ENCODE results near the gene CSPG5.

CSPG5 gene, protein sequence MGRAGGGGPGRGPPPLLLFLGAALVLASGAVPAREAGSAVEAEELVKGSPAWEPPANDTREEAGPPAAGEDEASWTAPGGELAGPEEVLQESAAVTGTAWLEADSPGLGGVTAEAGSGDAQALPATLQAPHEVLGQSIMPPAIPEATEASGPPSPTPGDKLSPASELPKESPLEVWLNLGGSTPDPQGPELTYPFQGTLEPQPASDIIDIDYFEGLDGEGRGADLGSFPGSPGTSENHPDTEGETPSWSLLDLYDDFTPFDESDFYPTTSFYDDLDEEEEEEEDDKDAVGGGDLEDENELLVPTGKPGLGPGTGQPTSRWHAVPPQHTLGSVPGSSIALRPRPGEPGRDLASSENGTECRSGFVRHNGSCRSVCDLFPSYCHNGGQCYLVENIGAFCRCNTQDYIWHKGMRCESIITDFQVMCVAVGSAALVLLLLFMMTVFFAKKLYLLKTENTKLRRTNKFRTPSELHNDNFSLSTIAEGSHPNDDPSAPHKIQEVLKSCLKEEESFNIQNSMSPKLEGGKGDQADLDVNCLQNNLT

DNA sequence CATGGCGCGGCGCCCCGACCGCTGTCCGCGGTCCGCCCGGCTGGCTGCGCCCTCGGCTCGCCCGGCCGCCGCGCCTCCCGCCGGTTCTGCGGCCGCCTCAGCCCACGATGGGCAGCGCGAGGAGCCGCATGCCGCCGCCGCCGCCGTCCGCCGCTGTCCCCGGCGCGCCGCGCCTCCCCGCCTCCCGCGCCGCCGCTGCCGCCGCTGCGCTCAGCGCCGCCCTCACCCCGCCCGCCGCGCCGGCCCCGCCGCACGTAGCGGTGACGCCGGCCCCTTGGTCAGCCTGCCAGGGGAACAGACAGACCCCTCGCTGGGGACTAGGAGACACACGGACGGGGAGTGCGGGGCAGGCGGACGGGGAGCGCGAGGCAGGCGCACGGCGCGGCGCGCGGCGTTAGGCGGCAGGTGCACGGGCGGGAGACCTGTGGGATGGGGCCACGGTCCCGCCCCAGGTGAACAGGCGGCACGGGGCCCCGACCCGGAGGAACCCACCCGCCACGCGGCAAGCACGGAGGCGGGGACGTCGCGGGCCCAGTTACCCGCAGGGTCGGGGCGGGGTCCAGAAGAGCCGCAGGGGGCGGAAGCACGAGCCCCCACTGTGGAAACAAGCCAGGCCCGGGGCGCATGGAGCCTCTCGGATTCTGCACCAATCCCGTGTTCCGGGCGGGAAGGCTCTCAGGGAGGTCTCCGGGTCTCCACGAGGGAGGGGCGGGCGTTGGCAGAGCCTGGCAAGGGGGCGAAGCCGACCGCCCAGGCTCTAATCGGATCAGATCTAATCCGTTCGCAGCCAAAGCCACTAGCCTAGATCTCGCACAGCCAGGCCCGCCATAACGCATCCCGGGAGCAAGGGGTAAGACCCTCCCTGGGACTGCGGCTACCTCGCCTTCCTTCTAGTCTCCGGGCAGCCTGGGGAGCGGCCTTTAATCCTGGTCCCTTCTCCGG, at the start of gene CSPG5:
CSPG5 (minus strand) TSS at position 175 of the 942 bp plus-strand sequence; CDS start at position 3, 172 bp downstream.
- DNase-seq (ENCODE audit: low read depth) = peak; percentile 4

DNA sequence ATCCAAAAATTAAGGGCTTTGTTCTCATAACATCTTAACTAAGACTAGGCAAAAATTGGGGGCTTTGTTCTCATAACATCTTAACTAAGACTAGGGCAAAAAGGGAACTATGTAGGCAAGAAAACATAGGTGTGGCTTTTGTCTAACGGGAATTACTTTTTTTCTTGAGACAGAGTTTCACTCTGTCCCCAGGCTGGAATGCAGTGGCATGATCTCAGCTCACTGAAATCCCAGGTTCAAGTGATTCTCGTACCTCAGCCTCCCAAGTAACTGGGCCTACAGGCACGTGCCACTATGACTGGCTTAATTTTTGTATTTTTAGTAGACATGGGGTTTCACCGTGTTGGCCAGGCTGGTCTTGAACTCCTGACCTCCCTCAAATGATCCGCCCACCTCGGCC, 49.8 kb upstream of the CSPG5 start:
- DNase-seq (ENCODE audit: low read depth) = no peak

DNA sequence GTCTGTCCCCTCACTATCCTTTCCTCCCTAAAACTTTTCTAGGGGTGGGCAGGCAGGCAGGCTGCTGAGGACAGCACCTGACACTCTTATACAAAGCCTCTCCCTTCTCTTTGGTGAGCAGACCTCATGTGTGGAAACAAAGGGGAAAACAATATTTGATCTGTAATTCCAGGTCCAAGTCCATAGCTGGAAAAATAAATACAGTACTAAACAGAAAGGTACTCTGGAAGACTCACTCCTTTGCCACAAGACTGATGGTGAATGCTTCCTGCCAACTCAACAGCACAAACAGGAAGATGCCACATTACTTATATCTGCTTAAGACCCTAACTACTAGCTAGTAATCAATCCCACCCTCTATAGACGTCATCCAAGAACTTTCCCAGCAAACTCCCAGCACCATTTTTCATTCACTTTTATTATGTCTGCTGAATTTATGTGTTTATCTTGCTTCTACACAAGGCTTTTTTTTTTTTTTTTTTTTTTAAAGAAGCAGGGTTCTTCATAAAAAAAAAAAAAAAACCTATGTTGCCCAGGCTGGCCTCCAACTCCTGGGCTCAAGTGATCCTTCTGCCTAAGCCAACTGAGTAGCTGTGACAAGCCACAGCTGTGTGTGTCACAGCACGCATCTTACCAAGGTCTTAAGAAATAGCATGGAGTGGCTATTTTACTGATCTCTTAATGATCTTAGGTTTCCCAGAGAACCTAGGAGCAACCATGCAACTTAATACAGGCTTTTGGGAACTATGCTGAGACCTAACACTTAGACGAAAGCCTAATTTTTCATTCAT, 44.2 kb upstream of the CSPG5 start:
- no peak for DNase-seq (ENCODE audit: low read depth)

DNA sequence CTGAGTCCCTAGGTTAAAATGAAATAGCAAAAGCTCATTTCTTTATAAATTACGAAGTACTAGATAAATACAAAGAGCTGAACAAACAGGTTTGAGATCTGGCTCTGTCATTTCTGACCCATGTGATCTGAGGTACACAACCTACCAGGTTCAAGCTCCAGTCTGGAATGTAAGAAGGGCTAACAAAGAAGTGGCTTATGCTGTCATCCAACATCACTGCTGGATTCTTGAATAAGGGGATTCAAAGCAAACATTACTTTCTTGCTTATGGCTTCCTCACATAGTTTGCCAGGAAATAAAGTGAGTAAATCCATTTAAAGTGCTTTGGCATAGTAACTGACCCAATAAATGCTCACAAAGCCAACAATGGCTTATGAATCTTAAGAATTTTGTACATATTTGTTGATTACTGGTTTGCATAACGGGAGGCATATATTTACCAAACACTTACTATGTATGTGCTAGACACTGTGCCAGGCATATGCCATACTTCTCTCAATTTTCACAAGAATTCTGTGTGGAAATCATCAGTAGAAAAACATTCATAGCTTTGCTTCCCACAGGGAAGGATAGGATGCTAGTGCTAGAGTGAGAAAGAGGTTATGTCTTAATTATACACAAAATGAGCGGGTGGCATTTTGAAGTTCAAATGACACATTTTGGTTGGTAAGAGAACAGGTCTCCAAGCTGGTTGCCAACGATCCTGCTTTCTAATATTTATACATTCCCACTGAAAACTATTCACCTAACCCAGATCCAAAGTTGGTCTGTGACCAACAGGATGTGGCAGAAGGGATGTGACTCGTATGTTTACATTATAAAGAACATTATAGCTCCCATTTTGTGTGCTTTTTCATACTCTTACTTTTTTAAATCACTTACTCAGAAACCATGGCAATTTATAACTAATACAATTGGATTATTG, 38.7 kb upstream of the CSPG5 start:
- DNase-seq (ENCODE audit: low read depth) = no peak

DNA sequence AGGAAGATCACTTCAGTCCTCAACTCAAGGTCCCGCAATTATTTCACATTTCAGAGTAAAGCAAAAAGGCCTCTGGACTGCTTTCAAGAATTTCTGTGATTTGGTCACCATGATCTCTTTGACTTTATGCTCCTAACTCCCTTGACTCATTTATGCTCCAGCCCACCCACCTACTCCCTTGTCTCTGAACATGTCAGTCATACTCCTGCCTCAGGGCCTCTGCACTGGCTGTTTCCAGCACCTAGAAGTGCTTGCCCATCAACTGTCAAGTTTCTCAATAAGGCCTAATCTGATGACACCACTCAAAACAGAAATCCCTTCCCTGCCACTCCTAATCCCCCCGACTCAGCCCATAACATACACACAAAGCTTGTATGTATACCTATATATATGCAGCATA, 36.1 kb upstream of the CSPG5 start:
- no peak for DNase-seq (ENCODE audit: low read depth)

DNA sequence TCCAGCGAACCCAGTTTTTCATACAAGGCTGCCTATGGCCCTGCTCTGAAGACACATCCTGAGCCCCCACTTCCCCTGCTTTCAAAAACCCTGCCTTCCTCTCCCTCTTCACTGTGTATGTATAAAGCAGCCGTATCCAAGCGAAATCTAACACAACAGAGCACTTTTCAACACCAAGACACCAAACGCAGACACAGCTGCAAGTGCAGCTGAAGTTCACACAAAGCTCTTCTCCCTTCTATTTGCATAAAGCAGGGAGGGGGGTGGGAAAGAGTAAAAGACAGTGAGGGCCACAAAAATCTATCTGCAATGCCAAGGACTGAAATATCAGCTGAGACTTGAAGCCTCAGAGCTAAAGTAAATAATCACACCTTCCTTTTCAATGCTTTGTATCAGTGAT, 35.1 kb upstream of the CSPG5 start:
- no peak for DNase-seq (ENCODE audit: low read depth)

DNA sequence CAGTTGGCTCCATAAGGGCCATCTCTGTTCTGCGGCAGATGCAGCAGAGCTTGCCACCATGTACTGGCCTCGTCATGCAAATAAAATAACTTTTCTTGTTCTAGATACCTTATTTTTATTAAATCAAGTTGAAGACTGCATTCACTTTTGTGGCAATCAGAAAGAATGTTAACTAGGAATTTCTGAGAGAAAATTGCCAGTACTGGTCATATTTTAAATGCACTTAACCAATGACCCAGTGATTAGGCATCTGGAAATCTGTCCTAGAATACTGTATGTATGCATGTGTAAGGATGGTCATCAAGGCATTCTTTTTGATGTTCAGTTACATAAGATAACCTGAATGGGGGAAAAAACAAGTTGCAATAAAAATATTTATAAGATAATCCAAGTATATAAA, 34.2 kb upstream of the CSPG5 start:
- no peak for DNase-seq (ENCODE audit: low read depth)

DNA sequence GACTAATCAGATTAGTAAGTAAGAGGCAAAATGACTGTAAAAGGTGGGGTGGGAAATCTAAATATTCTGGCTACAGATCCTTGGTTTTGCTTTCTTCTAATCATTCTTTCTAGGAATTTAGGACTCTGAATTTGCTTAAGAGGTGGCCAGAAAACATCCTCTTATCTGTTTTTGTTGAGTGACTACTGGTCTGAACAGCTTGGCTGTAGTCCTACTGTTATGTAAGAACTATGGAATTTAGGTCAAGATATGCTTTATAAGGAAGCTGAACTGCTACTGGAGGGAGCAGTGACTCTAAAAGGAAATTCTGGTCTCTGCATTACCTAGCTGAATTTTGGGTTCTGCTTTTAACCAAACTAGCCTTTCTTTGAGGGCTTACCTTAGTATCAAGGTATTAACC, 33.5 kb upstream of the CSPG5 start:
- DNase-seq (ENCODE audit: low read depth) = no peak

DNA sequence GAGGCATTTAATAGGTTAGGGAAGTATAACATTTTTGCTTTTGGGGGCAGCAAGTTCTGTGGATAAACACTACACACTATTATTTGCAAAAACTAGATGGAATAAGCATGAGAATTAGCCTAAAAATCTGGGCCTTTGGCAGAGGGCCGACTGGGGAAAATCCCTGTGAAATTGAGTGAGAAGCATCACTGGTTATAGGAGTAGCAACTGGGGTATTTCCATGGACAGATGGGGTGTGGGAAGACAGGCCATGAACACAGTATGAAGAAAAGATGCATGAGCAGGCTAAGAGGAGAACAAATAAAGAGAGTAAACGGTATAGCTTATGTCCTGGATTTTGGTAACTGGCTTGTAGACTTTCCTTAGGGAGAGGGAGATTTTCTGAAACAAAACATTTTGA, 32.9 kb upstream of the CSPG5 start:
- DNase-seq (ENCODE audit: low read depth) = no peak

DNA sequence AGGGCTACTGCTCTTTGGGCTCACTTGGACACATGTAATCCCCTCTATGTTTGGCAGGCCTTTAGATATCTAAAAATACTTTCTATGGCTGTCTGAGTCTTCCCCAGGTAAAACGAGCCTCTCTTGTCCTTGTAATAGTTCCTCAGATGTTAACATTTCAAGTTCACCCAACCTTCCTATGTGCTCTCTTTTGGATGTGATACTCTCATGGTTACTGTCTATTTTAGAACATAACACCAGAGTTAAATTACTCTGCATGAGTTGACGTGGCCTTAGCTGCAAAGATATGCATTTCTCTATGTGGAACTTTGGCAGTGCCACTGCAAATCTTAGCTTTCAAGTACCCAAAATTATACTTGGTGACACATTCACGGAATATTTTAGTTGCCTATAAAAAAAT, 31.9 kb upstream of the CSPG5 start:
- no peak for DNase-seq (ENCODE audit: low read depth)

DNA sequence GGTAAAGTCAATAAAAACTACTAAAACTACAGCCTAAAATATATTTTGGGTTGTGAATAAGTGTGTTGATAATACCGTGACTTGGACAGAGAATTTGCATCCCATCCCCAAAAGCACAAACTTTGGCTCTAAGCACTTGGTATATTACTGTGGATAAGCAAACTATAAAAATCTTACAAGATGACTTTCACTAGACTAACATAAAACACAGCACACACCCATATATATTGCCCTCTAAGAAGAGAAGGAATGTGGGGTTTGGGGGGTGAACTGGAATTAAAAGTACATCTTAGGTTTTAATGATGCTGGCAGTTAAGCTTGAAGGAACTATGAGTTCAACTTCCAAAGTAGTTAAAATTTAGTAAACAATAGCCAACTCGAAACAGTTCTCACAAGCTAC, 28.7 kb upstream of the CSPG5 start:
- no peak for DNase-seq (ENCODE audit: low read depth)

DNA sequence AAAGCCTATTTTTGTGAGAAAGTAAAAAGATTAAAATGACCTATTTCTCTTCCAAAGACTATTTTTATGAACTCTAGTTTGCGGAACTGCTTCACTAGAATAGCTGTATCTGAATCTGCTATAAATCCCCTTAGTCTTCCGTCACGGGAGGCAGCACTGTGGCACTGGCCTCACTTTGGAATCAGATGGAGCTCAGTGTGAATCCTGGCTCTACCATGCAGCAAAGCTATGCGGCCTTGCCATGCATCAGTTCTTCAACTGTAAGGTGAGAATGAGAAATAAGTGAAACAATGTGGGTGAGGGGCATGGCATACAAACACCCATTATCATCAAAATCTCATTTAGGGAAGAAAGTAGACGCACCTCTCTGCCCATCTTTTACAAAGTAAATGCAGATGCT, 27.5 kb upstream of the CSPG5 start:
- no peak for DNase-seq (ENCODE audit: low read depth)

DNA sequence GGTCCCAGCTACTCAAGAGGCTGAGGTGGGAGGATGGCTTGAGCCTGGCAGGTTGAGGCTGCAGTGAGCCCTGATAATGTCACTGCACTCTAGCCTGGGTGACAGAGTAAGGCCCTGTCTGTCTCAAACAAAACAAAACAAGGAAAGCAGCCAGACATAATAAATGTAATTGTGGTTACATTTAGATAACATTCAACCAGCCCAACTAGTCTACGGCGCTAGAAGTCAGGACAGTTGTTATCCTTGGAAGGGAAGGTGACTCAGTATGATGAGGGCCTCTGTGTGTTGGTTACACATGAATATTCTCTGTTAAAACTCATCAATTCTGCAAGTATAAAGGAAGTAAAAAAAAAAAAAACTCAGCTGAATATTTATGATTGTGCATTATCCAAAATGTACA, 27.0 kb upstream of the CSPG5 start:
- DNase-seq (ENCODE audit: low read depth) = no peak

DNA sequence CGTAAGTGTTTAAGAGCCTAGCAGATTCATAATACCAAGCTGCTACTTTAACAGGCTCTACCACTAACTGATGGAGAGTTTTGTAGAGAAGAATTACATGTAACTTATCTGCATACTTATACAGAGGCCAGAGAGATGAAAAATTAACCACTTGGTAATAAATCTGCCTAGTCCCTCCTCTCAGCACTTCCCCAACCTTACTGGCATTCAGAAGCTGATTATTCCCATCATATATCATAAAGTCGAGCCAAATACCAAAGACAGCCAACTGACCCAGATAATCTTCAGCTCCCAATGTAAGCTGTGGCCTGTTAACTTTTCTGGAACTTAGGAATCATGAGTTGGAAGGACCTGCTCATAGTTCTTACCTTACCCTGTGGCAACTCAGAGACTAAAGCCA, 25.5 kb upstream of the CSPG5 start:
- DNase-seq (ENCODE audit: low read depth) = no peak

DNA sequence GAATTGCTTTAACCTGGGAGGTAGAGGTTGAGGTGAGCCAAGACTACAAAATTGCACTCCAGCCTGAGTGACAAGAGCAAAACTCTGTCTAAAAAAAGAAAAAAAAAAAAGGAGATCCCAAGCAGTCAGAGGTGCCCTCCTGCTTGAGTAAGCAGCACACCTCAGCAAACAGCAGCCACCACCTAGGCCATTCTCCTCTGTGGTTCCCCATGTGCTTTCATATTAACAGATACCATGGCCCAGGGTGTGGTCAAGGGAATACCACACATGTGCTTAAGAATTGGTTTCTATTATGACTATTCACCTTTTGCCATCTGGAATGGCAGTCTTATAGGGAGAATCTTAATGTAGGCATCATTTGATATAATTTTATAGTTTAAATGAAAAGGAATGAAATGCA, 24.7 kb upstream of the CSPG5 start:
- DNase-seq (ENCODE audit: low read depth) = no peak

DNA sequence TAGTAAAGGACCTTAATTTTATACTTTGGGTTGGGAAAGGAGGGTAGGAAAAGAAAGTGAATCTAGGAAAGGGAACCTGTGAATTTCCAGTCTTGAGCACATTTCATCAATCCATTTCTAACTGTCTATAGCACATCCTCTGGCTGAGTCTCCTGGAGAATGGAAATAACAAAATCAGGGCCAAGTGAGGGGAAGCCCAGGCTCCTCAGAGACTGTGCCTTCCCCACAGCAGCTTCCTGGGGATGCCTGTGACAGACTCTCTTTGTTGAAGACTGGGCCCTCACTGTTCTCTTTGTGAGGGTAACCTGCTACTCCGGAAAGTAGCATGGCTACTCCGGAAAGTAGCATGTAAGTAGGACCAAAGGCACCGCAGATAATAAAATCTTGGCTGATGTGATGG, 22.6 kb upstream of the CSPG5 start:
- no peak for DNase-seq (ENCODE audit: low read depth)

DNA sequence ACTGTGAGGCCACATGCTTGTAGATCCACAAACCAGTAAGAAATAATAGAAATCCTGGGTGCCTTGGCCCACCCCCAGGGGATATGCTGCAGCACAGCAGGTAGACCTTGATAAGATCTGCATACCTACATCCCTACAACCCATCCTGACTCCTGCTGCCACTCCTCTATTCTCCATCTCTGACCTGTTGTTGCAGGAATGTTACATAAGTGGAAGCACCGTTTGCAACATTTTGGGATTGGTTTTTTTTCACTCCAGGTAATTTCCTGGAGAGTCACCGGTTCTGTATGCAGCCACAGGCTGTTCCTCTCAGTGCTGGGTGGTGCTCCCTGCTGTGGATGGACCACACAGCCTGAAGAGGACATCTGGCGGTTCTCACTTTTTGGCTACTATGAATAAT, 16.1 kb upstream of the CSPG5 start:
- no peak for DNase-seq (ENCODE audit: low read depth)

DNA sequence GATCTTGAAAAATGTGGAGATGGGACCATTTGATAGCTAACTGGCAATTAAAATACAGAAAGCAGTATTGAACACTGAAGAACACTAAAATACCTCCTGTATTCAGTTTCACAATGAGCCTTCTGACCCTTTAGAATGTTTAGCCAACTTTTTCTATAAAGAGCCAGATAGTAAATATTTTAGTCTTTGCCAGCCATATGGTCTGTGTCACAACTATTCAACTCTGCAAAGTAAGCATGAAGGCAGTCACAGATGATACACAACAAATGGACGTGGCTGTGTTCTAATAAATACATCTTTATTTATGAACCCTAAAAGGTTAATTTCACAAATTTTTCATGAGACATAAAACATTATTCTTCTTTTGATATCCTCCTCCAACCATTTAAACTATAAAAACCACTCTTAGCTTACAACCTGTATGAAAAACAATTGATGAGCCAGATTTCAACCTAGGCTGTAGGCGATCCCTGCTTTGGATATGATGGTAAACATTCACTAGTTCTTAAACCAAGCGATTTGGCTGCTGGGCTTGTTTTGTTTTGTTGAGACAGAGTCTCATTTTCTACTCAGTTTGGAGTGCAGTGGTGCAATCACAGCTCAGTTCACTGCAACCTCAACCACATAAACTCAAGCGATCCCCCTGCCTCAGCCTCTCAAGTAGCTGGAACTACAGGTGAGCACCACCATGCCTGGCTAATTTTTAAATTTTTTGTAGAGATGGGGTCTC, 13.6 kb upstream of the CSPG5 start:
- no peak for DNase-seq (ENCODE audit: low read depth)

DNA sequence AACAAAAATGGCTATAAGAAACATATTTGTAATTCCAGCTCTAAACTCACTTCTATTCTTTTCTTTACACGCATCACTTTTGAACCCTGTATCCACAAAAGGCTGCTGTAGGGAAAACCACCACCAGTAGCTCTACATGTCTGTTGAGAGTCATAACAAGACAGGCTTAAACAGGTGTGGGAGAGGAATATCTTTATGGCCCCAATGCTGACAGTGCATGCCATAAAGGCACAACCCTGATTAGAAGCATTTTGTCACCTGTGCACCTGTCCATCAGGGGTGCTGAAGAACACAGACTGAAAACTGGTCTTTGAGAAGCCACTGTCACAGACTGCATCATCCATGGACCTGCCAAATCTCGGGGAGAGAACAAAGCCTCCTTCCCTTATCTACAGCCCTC, 11.6 kb upstream of the CSPG5 start:
- DNase-seq (ENCODE audit: low read depth) = no peak

DNA sequence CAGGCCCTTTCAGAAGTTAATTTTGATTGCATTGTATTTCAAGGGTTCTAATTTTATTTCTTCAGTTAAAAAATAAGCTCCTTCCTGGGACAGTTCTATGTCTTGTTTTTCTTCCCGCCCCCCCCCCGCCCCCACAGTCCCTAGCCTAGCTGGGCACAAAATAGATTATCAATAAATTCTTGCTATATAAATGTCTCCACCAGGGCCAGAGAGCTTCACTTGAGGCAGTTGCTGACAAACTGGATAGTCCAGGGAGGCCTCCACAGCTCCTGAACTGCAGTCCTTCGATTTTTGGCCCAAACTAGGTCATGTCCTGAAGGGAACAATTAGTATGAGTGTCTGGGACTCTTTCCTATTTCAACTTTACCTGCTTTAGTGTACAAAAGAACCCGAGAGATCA, 9.9 kb upstream of the CSPG5 start:
- no peak for DNase-seq (ENCODE audit: low read depth)

Data from activated T-helper 1 cell treated with Interleukin-2 at 50 U/mL for 16 hours (primary cell).